GM08714 (cell line): ENCODE data around the gene TMUB1.

Experiments used
- H3K4me3 ChIP-seq: fragments of 200-500 bp; sonication (Bioruptor generic); 2 replicates; pipeline ENCODE4 v1.5.1; 2014; ENCODE audit warnings: mild to moderate bottlenecking, low read length, inconsistent platforms
- ZNF274 ChIP-seq: IDR thresholded peaks from 2 replicates; pipeline ENCODE4 v1.6.1; 2012; ENCODE audit warnings: mild to moderate bottlenecking, low read depth, low read length

TMUB1 gene

DNA sequence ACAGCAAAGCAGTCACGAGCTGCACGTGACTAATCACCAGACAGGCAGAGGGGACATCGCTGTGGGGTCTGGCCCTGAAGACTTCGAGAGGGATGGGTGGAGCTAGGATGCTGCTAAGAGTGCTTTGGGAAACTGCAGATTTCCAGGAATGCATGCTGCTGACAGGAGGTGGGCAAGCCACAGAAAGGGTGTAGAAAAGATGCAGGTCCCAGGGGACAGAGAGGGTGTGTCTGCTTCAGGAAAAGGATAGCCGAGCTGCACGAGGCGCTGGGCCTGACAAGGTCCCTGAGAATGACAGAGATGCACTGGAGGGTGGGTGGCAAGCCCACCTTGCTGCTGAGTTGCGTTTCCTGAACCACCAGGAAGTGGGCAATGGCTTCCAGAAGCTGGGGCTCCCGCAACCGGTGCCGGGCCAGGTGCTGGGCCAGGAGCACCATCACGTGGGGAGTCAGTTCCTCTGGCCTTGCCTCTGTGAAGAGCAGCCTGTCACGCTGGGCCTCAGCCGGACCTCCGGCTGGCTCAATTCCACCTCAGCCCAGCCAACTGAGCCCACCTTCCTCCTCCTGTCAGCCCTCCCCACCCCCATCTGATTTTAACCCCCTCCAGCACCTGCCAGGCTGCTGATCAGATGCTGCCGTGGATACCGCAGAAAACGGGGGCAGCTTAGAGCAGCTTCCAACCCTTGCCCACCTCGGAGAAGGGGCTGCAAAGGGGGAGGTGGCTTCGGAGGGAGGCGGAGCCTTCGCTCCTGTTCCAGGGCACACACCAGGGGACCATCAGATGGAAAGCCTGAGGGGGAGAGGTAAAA is 4.9 kb downstream of the TMUB1 start:
- no peak for TF ChIP-seq ZNF274
- H3K4me3 ChIP-seq, result no peak overlapping the region

DNA sequence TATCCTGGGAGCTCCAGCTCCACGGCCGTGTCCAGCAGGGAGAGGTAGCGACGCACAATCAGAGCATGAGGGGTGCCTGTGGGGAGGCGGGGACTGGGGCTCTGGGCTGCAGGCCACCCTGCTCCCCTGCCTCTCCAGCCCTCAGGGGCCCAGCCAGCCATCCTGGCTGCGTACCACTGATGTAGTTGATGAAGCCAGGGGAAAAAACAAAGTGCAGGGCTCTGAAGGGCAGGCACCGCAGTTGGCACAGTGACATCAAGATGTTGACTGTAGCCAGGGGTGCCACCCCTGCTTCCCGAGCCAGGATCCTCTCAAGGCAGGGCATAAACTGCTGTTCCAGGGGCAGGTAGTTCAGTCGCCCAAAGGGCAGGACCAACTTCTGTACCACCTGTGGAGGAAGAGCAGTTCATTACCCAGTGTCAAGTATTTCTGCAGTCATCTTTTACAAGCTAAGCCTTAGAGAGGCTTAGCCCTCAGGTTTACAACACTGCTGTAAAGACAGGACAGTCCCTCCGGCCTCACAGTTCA is 5.5 kb downstream of the TMUB1 start:
- no peak for TF ChIP-seq ZNF274
- no peak overlapping the region for H3K4me3 ChIP-seq

DNA sequence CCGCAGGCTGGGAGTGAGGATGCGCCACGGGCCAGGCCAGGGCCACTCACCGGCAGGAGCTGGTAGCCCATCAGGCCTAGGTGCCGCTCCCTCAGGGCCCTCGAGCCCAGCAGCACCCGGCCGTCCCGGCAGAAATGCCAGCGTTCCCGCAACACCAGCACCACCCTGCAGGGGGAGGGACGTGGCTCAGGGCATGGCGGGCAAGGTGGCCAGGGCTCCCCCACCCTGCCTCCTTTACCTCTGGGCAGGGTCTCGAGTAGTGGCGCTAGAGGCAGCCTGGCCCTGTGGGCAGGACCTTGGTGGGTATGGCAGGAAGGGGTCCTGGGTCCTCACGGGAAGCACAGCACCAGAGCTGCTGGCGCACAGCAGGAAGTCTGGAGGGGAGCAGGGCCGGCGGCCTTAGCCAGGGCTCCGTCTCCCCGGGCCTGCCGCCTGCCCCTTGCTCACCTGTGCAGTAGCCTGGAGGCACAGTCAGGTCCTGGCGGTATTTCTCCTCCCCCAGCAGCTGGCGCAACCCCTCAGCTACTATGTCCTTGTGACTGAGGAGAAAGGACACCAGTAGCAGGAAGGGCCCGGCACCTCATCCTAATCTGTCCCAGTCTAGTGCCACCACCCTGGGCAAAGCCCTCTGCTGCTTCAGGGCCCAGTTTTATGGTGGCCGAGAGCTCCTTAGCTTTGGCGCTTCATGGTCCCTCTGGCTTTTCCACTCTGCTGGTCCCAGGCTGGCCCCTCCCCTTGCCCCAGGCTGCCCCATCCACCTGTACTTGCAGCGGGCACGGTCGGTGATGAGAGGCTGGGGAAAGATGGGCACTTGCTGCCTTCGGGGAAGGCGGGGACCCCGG is 6.2 kb downstream of the TMUB1 start:
- TF ChIP-seq ZNF274, result no peak
- no peak overlapping the region for H3K4me3 ChIP-seq

DNA sequence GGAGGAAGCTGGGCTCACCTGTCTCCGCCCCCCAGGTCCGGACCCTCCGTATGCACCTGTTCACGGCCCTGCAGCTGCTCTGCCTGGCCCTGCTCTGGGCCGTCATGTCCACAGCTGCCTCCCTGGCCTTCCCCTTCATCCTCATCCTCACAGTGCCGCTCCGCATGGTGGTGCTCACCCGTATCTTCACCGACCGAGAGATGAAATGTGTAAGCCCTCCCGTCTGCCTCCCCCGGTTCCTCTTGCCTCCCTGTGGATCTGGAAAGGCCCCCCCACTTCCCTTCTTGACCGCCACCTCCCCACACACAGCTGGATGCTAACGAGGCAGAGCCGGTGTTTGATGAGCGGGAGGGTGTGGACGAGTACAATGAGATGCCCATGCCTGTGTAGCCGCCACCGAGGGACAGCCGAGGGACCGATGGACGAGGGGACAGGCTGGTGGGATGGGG is 7.3 kb downstream of the TMUB1 start:
- no peak for TF ChIP-seq ZNF274
- no peak overlapping the region for H3K4me3 ChIP-seq

DNA sequence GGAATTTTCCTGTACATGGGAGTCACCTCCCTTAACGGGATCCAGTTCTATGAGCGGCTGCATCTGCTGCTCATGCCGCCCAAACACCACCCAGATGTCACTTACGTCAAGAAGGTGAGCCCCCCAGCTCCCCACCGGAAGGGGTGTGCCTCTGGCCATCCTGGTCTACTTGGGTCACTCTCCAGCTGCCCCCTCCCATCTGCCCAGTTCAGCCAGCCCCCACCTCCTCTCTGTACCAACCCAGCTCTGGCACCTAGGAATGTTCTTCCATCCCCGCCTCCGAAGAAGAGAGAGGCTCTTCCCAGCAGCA is 7.7 kb downstream of the TMUB1 start:
- TF ChIP-seq ZNF274, result no peak
- H3K4me3 ChIP-seq, result no peak overlapping the region

DNA sequence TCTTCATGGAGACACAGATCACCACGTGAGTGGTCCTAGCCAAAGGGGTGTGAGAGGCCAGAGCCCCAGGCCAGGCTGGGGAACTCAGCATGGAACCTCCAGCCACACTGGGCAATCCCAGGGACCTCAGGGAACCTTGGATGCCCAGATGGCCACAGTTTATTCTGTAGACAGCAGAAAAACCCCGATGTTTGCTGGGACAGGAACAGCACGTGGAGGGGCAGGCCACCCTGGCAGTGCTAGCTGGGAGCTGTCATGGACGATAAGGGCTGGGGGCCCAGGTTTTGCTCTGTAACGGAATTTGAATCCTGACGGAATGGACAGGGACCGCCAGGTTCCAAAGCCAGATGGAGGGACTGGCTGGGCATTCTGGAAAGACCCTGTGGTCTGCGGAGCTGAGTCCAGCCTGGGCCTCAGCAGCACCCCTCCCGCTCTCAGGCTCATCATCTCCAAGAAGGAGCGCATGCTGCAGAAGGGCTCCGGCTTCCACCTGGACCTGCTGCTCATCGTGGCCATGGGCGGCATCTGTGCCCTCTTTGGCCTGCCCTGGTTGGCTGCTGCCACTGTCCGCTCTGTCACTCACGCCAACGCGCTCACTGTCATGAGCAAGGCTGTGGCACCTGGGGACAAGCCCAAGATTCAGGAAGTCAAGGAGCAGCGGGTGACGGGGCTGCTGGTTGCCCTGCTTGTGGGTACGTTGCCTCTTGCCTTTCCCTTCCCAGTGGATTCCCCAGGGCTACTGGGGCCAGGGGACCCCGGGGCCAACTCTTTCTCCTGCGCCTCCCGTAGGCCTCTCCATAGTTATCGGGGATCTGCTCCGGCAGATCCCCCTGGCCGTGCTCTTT is 8.3 kb downstream of the TMUB1 start:
- no peak for TF ChIP-seq ZNF274
- no peak overlapping the region for H3K4me3 ChIP-seq

DNA sequence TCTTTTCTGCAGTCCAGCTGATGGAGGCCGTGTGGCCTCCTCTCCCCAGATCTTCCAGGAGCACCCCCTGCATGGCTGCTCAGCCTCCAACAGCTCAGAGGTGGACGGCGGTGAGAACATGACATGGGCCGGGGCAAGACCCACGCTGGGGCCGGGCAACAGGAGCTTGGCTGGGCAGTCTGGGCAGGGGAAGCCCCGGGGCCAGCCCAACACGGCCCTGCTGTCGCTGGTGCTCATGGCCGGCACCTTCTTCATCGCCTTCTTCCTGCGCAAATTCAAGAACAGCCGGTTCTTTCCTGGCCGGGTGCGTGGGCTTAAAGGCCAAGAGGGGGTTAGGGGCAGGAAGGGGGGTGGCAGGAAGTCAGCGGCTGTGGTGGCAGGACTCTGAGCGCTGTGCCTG is 9.3 kb downstream of the TMUB1 start:
- TF ChIP-seq ZNF274, result no peak
- no peak overlapping the region for H3K4me3 ChIP-seq

DNA sequence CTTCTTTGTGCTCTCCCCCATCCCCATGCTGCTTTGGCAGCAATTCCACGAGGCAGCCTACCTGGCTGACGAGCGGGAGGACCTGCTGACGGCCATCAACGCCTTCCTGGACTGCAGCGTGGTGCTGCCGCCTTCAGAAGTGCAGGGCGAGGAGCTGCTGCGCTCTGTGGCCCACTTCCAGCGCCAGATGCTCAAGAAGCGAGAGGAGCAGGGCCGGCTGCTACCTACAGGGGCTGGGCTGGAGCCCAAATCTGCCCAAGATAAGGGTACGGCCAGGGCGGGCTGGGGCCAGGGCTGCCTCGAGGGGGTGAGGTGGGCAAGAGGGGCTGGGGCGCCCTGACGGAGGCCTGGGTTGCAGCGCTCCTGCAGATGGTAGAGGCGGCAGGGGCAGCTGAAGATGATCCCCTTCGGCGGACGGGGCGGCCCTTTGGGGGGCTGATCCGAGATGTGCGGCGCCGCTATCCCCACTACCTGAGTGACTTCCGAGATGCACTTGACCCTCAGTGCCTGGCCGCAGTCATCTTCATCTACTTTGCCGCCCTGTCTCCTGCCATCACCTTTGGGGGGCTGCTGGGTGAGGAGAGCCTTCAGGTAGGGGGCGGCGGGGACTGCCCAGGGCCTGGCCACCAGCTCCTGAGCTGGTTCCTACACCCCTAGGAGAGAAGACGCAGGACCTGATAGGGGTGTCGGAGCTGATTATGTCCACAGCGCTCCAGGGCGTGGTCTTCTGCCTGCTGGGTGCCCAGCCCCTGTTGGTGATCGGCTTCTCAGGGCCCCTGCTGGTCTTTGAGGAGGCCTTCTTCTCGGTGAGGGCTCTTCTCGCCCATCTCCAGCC is 12.0 kb downstream of the TMUB1 start:
- no peak overlapping the region for H3K4me3 ChIP-seq
- TF ChIP-seq ZNF274, result no peak

DNA sequence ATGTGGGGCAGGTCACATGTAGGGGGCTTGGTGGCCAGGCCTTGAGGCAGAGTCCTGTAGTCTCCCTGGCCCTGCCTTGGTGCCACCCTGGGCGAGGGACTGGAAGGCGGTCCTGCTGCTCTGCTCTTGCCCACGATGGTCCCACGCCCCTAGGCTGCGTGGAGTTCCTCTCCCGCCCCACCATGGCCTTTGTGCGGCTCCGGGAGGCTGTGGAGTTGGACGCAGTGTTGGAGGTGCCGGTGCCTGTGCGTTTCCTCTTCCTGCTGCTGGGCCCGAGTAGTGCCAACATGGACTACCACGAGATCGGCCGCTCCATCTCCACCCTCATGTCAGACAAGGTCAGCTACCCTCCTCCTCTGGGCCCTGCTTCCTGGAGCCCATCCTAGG is 12.7 kb downstream of the TMUB1 start:
- H3K4me3 ChIP-seq, result no peak overlapping the region
- no peak for TF ChIP-seq ZNF274

DNA sequence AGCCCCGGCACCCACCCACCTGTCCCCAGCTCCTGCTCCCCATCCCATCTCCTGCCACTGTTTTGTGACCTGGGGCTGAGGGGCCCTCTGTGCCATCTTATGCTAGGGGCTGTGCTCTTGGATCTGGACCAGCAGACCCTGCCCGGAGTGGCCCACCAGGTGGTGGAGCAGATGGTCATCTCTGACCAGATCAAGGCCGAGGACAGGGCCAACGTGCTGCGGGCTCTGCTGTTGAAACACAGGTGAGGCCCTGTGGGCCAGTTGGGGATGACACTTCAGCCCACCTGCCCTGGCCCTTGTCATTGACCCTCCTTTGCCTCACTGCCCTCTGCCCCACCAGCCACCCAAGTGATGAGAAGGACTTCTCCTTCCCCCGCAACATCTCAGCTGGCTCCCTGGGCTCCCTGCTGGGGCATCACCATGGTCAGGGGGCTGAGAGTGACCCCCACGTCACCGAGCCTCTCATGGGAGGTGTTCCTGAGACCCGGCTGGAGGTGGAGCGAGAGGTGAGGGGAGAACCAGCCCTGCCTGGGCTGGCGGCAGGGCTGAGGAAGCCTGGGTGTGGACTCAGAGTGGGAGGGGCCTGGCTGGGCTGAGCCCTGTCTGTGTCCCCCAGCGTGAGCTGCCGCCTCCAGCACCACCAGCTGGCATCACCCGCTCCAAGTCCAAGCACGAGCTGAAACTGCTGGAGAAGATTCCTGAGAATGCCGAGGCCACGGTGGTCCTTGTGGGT is 13.3 kb downstream of the TMUB1 start:
- no peak for TF ChIP-seq ZNF274
- H3K4me3 ChIP-seq, result no peak overlapping the region

DNA sequence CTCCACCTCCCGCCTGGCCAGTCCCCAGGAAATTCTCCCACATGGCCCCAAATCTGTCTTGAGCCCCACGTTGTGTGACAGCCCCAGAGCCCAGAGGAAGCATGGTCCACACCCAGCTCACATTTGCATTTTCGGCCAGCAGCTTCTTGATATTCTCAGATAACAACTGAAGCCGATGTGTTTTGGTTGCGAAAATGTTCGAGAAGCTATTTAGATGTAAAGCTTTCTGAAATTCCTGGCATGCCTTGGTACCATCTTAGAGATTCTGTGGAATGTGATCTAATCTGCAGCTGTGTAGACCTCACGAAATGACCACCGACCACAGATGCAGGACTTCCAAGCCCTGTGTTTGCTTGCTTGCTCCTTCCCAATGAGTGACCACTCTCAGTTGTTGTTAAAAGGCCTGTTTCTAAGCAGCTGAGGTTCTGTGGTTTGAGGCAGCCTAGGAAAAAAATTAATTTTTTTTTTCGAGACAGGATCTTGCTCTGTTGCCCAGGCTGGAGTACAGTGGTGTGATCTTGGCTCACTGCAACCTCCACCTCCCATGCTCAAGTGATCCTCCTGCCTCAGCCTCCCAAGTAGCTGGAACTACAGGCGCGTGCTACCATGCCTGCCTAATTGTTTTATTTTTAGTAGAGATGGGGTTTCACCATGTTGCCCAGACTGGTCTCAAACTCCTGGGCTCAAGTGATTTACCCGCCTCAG is 15.1 kb downstream of the TMUB1 start:
- no peak overlapping the region for H3K4me3 ChIP-seq
- no peak for TF ChIP-seq ZNF274

DNA sequence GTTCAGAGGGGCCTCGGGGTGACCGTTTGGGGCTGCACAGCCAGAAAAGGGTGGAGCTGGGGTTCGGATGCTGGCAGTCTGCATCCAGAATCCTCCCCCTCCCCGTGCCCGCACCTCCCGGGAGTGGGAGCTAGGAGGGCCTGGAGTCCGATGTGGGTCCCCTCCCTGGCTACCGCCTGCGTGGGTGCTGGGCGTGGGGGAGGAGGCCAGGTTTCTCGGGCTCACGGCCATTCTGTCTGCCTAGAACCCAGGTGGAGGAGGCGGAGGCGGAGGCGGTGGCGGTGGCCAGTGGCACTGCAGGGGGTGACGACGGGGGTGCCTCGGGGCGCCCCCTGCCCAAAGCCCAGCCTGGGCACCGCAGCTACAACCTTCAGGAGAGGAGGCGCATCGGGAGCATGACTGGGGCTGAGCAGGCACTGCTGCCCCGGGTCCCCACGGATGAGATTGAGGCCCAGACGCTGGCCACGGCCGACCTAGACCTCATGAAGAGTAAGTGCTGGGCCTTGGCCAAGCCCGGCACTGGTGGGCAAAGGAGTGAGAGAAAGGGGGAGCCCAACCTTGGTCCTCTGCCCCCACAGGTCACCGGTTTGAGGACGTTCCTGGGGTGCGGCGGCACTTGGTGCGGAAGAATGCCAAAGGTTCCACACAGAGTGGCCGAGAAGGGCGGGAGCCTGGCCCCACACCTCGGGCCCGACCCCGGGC is 16.9 kb downstream of the TMUB1 start:
- TF ChIP-seq ZNF274, result no peak
- no peak overlapping the region for H3K4me3 ChIP-seq

DNA sequence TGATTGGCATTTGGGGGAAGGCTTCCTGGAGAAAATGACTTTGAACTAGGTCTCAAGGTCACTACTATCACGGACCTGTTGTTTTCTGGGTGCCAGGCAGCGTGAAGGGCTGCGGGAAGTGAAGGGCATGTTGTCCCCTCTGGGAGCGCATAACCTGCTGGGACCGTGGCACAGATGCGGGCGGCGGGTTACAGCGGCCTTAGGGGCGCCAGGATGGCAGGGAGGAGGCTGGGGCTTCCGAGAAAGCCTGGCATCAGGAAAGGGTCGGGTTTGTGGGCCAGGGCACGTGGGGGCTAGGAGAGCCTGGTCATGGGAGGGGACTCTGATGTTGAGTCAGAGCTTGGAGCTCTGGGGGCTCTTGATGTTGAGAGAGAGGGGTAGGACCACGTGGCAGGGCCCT is 17.8 kb downstream of the TMUB1 start:
- H3K4me3 ChIP-seq, result no peak overlapping the region
- TF ChIP-seq ZNF274, result no peak
